Measurements from ENCODE around the gene FTO.
A peak's percentile ranks its signal among the peaks of the same experiment; 100 is the strongest.

Gene FTO

DNA sequence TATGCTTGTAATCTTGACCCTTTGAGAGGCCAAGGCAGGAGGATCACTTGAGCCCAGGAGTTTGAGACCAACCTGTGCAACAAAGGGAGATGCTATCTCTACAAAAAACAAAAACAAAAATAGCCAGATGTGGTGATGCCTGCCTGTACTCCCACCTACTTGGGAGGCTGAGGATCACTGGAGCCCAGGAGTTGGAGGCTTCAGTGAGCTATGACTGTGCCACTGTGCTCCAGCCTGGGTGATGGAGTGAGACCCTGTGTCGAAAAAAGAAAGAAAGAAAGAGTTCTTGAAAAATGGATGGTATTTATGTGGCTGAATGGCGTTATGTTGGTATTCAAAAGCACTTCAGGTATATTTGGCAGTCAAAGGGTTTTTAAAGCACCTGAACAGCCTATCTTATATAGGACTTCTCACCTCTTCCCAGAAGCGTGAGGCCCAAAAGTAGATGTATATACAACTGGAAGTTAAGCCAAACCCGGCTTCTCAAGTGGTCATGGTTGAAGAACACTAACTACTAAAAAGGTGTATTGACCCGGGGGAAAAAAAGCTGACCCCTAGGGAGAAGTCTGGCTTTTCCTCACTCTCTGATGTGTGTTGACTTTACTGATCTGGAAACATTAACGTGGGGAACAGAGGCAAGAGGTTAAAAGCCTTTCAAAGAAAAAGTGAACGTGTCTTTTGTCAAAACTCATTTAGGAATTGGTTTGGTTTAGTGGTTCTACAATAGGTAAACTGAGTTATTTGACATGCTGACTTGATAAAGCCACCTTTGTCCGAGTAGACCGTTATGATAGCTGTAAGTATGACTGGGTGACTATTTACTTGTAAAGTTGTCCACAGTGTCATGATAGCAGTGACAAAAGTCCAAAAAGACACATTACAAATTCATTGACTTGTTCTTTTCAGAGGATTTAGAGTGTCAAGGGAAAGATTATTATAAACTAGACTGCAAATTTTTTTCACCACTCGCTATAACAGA is 399.2 kb downstream of the FTO start:
- no peak for DNase-seq

DNA sequence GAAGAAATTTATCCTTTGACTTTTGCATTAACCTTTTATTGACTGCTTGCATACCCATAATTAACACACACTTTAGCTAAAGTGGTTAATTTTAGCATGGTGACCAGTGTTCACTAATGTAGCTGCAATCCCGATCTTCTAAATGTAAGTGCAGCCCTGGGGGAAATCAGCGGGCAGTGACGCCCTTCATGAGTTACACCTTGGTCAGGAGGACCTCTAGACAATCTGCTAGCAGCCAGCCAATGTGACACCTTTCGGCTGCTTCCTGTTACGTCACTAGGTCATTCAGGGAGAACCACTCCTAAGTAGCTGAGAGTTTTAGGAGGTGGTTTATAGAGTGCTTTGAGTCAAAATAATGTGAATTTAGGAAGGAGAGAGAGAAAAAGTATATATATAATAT is 402.1 kb downstream of the FTO start:
- DNase-seq, result no peak

DNA sequence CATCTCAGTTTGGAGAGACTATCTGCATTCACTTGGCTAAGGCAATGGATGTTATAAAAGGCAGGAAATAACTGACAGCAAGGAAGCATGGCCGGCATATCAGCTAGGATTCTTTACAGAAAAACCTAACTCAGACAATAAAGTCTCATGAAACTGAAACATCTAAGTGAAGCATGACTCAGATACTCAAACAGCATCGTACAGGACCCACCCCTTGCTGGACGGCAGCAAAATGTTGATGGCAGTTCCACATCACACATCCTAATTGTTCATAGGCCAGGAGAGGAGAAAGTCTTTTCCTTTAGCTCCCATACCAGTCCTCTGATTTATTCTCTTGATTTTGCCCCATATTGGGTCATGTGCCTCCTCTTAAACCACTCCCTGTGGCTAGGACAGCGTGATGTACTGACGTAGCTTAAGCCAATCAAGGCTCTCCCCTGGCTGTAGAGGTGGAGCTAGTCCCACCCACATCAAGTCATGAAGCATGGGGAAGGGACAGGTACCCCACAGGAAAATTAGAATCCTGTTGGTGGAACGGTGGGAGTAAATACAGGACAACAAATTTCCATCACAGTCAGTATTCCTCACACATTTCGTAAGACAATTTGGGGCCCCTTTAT is 403.7 kb downstream of the FTO start:
- DNase-seq, result no peak

DNA sequence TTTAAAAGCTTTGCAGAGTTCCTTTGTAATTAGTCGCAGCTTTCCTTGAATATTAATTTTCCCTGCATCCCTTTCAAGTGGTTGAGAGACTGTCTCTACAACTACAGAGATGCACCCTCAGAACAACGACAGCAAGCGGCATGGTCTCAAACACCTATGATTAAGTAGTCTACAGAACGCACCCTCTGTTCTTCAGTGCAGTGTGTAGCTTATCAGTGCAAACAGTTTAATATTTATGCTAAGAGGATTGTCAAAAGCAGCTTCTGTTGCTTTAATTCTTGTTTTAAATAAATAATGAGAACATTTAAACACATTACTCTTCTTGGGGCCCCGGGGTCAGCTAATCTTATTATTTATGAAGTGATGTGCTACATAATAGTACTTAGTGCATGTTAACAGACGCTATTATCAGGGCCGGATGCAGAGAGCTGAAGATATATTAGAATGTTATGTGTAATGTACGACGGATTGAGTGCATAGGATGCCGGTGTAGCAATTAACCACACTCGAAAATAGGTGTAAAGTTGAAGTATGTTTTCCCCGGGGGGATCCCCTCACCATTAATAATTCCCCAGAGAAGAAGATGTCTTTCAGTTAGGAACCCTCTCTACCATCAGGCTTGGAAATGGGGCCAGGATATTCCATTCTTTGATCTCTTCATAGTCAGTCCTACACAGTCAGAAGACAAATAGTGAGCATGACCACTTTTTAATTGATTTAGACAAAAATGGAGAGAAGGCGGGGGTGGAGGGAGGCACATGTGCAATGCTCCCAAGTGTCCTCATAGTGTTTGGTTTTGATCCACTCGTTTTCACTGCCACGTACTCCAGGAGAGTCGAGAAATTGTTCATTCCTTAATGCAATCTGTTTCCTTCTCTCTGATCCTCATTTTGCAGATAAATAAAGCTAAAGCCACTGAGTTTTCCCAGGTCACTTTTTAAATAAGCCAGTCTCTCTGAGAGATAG is 406.3 kb downstream of the FTO start:
- no peak for DNase-seq

DNA sequence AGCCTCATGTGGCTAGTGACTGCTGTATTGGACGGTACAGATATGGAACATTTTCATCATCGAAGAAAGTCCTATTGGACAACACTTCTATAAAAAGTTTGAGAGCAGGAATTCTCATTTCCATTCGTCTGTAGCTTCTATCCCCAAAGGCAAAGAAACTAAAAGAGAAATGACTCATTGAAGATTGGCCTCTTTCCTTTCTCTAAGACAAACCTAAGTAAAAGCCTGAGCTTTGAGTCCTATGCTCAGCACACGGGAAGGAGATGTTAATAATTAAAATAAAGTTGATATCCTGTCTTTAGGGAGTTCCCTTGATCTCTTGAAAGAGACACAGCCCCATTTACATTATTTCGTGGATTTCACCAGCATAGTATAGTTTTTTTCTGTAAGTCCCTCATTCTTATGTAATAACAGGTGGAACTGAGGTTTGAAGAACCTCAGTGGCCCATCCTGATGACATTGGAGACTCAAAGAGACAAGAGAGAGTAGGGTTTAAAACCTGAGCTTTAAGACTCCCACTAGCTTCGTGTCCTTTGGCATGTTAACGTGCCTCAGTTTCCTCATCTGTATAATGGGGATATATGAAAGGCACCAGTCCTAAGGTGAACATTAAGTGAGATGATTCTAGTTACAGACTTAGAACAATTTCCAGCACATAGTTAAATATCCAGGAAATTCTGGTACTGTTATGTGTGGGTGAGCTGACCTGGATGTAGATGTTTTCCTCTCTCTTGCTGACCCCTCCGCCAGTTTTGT is 408.7 kb downstream of the FTO start:
- DNase-seq, result no peak

- peak; percentile 18 for DNase-seq
Measured at GRCh38 chr16:54115558-54115957, 411.6 kb downstream of the FTO start.

- no peak for DNase-seq
Measured at GRCh38 chr16:54116124-54116655, 412.2 kb downstream of the FTO start.

- DNase-seq, result no peak
Measured at GRCh38 chr16:54118846-54119245, 414.9 kb downstream of the FTO start.

DNA sequence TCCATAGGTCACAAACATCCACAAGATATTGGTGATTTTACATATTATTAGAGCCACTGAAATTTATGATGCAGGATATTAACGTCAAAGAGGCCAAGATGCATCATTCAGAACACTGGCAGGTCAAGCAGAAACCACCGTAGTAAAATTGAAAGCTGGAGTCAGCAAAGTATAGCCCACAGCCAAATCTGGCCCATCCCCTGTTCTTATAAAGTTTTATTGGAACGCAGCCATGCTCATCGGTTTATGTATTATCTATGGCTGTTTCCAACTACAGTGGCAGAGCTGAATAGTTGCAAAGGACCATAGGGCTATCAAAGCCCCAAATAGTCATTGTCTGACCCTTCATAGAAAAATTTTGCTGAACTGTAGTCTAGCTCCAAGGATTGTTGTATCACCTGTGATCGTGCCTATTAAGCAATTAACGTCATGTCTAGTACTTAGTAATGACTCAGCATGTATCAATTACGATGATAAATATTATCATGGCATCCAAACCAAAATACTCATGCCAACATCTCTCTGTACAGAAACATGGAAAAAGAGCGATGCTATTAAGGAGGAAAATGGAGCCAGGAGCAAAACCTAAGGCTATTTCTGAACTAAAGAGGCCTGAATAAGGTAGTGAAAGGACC is 417.0 kb downstream of the FTO start:
- DNase-seq, result no peak

DNA sequence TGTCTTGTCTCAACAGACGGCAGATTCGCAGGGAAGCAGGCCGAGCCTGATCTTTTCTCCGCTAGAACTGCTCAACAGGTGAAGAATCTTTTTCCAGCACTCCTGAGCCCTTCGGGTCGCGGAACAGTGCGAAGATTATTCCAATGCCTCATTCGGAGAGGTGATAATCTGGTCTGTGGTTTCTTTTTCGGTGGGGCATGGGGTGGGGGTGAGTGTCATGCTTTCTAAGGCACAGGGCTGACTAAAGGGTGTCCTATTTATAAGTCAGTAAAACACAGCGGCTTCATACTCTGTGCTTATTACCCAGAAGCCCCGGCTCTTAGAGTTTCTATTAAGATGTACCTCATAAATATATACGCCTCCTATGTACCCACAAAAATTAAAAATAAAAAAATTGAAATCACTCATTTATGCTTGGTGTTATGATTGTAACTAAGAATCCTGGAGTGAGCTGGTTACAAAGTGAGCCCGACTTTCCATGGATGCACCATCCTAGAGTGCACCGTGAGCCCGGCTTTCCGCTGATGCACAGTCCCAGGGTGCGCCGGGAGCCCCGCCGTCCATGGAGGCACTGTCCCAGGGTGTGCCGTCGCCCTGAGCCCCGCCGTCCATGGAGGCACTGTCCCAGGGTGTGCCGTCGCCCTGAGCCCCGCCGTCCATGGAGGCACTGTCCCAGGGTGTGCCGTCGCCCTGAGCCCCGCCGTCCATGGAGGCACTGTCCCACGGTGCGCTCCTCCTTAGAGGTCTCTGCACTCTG is 417.8 kb downstream of the FTO start:
- DNase-seq, result no peak

DNA sequence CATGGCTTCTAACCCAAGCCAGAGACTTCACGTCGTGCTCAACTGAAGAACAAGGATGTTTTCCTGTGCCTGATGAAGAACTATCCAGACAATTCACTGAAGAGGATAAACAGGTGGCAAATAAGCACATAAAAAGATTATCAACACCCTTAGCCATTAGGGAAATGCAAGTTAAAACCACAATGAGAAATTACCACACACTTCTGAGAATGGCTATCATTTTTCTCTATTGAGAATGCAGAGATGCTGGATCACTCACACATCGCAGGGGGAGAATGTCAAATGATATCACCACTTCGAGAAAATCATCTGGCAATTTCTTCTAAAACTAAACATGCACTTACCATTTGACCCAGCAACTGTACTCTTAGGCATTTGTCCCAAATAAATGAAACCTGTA is 419.8 kb downstream of the FTO start:
- DNase-seq, result no peak

GRCh38 chr16:54125751-54126655 is 422.0 kb downstream of the FTO start:
- no peak for DNase-seq

DNA sequence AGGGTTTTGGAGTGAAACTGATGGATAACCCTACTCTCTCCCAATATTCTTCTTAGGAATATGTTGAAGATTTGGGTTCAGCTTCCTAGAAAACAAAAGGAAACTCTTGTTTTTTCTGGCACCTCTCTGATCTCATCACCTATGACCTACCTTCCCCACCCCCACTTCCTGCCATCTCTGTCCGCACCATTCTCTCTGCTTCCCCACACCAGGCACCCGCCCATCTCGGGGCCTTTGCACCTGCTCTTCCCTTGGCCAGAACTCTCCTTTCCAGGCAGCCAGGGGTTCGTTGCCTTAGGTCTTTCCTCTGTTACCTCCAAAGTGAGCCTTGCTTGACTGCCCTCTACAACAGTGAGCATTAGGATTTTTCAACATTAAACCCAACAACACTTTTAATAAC is 423.0 kb downstream of the FTO start:
- DNase-seq, result no peak

DNA sequence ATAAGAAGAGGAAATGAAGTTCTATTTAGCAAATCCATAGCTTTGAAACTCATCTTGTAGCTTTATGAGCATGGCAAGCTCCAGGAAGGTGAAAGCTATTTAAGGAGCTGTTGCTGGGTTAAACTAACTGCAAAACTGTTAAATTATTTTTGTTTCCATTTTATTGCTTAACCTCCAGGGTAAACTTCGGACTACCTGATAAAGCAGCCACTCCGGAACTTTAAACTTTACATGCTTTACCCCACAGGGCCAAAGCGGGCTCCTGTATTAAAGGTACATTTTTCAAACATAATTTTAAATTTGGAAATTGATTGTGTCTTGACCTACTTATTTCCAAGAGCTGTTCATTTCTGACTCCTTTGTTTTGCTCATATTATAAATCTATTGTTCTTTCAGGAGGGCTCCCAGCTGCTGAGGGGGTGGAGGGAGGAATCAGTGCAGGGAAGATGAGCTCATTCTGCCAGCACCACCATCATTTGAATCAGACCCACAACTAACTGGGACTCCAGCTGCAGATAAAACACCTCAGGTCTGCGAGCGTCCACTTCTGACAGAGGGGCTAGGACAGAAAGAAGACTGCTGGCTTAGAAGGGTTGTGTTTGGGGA is 424.8 kb downstream of the FTO start:
- DNase-seq, result no peak

DNA sequence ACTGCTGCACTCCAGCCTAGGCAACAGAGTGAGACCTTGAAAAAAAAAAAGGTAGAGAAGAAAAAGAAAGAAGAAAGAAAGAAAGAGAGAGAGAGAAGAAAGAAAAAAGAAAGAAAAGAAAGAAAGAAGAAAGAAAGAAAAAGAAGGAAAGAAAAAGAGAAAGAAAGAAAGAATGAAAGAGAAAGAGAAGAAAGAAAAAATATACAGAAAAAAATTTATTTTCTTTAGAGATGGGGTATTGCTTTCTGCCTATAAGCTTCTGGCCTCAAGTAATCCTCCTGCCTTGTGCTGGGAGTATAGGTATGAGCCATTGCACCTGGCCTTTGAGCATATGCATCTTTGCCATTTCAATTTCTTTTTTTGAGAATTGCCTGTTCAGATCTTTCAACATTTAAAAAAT is 425.9 kb downstream of the FTO start:
- no peak for DNase-seq

GRCh38 chr16:54135361-54136275 is 431.7 kb downstream of the FTO start:
- no peak for DNase-seq

DNA sequence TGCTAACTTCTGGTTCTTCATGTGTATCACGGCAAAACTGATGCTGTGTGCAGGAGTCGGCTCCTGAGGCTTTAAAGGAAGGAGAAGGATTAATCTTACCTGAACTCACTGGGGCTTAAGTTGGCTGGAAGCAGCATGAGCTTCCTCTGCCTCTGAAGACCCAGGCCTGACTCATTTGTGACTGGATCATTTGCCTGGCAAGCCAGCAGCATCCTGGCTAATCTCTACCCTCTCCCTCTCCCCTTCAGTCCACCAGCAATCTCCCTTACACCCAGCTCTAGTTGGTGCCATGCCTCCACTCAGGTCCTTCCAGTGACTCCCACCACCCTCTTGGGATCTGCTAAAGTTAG is 432.3 kb downstream of the FTO start:
- no peak for DNase-seq
